GM12865 (cell line): ENCODE results near the gene FYCO1.

ENCODE experiments used
- DNase-seq: peaks from one replicate; pipeline ENCODE4 v3.0.0; 2010; ENCODE audit warnings: low read depth
- H3K4me3 ChIP-seq: 2 replicates; pipeline ENCODE4 v1.5.1; 2011; ENCODE audit warnings: mild to moderate bottlenecking, low read depth, low read length, control low read depth
- CTCF ChIP-seq: IDR thresholded peaks from 2 replicates; pipeline ENCODE4 v1.5.1; 2011; ENCODE audit warnings: low read length, control low read depth, low read depth, inconsistent platforms; ENCODE audit not compliant: insufficient read depth; ENCODE audit errors: missing control alignments

Gene FYCO1

GRCh38 chr3:45938864-45939263, 56.8 kb downstream of the FYCO1 start:
- peak; percentile 94 for DNase-seq
- peak; percentile 93 for TF ChIP-seq CTCF
- no peak overlapping the region for H3K4me3 ChIP-seq

GRCh38 chr3:45938043-45938435, 57.6 kb downstream of the FYCO1 start:
- DNase-seq, result no peak
- H3K4me3 ChIP-seq, result no peak overlapping the region
- no peak for TF ChIP-seq CTCF

- no peak for TF ChIP-seq CTCF
- no peak for DNase-seq
Measured at GRCh38 chr3:45937206-45938042, 58.2 kb downstream of the FYCO1 start.

GRCh38 chr3:45936261-45936660, 59.4 kb downstream of the FYCO1 start:
- DNase-seq, result no peak
- no peak overlapping the region for H3K4me3 ChIP-seq
- no peak for TF ChIP-seq CTCF

More at GRCh38 chr3:45937206-45938042, 58.2 kb downstream of the FYCO1 start:
- no peak overlapping the region for H3K4me3 ChIP-seq

GRCh38 chr3:45933591-45933990, 62.0 kb downstream of the FYCO1 start:
- no peak for DNase-seq
- no peak overlapping the region for H3K4me3 ChIP-seq
- TF ChIP-seq CTCF, result no peak

- no peak for TF ChIP-seq CTCF
- H3K4me3 ChIP-seq, result no peak overlapping the region
- DNase-seq, result no peak
Measured at GRCh38 chr3:45932112-45932511, 63.5 kb downstream of the FYCO1 start.

GRCh38 chr3:45931496-45931895, 64.1 kb downstream of the FYCO1 start:
- TF ChIP-seq CTCF, result no peak
- H3K4me3 ChIP-seq, result no peak overlapping the region
- no peak for DNase-seq
